HepG2 (cell line): ENCODE results near the gene CMIP. TPM values are rescaled to one million over a fixed set of nuclear protein-coding genes. Genes with fewer than 3 reads are reported as not detected.

Experiments
- CREB1 ChIP-seq, 2 experiments: fragments of 450-650 bp in 1 of 2; IDR thresholded peaks; 2 replicates each; pipeline ENCODE4 v1.6.1; 2016 to 2017; ENCODE audit warnings: control low read depth in 1 of 2, mild to moderate bottlenecking in 1 of 2, missing compliant biosample characterization in 1 of 2, missing genetic modification characterization in 1 of 2
- KLF16 ChIP-seq, 2 experiments: sonication (generic) in 1 of 2; formaldehyde crosslinking in 1 of 2; IDR thresholded peaks; 2 replicates each; pipeline versions ENCODE4 v1.6.1 to v1.8.0; 2016 to 2023; ENCODE audit warnings: missing genetic modification reagents in 2 of 2, missing compliant biosample characterization in 1 of 2
- KLF6 ChIP-seq: IDR thresholded peaks from 2 replicates; pipeline ENCODE4 v1.8.0; 2016; ENCODE audit warnings: missing biosample characterization, missing genetic modification reagents
- NRL ChIP-seq: sonication (generic); formaldehyde crosslinking; IDR thresholded peaks from 2 replicates; pipeline ENCODE4 v1.5.0; 2020; ENCODE audit warnings: missing genetic modification reagents, mild to moderate bottlenecking, moderate library complexity, borderline replicate concordance
- PHF21A ChIP-seq: sonication (generic); formaldehyde crosslinking; IDR thresholded peaks from 2 replicates; pipeline ENCODE4 v1.5.0; 2020; ENCODE audit warnings: mild to moderate bottlenecking, missing genetic modification reagents
- PTBP1 ChIP-seq: fragments of 200-400 bp; formaldehyde crosslinking; IDR thresholded peaks from 2 replicates; pipeline ENCODE4 v1.6.1; 2018; ENCODE audit warnings: low read length, low read depth; ENCODE audit not compliant: poor library complexity, severe bottlenecking
- RAD51 ChIP-seq: fragments of 450-650 bp; IDR thresholded peaks from 2 replicates; pipeline ENCODE4 v1.6.1; 2016; ENCODE audit warnings: borderline replicate concordance
- SALL2 ChIP-seq: sonication (generic); formaldehyde crosslinking; IDR thresholded peaks from 2 replicates; pipeline ENCODE4 v1.8.1; 2023; ENCODE audit warnings: mild to moderate bottlenecking, missing genetic modification reagents, inconsistent platforms
- SNAI1 ChIP-seq: sonication (generic); formaldehyde crosslinking; IDR thresholded peaks from 2 replicates; pipeline ENCODE4 v1.5.0; 2020; ENCODE audit warnings: mild to moderate bottlenecking, missing genetic modification reagents, borderline replicate concordance
- SP4 ChIP-seq: sonication (generic); formaldehyde crosslinking; IDR thresholded peaks from 2 replicates; pipeline ENCODE4 v1.8.1; 2023; ENCODE audit warnings: mild to moderate bottlenecking, missing genetic modification reagents
- TOPORS ChIP-seq: sonication (generic); formaldehyde crosslinking; IDR thresholded peaks from 2 replicates; pipeline ENCODE4 v1.8.0; 2023; ENCODE audit warnings: mild to moderate bottlenecking, missing genetic modification reagents
- ZBTB38 ChIP-seq: sonication (generic); formaldehyde crosslinking; IDR thresholded peaks from 2 replicates; pipeline ENCODE4 v1.5.1; 2020; ENCODE audit warnings: mild to moderate bottlenecking, missing genetic modification reagents
- ZBTB8A ChIP-seq: sonication (generic); formaldehyde crosslinking; IDR thresholded peaks from 2 replicates; pipeline ENCODE4 v1.4.0; 2020; ENCODE audit warnings: mild to moderate bottlenecking, low read depth, missing genetic modification reagents, borderline replicate concordance
- ZC3H4 ChIP-seq: sonication (generic); formaldehyde crosslinking; IDR thresholded peaks from 2 replicates; pipeline ENCODE4 v1.4.0; 2020; ENCODE audit warnings: missing genetic modification reagents, borderline replicate concordance
- ZNF101 ChIP-seq: sonication (generic); formaldehyde crosslinking; IDR thresholded peaks from 2 replicates; pipeline ENCODE4 v1.4.0; 2020; ENCODE audit warnings: mild to moderate bottlenecking, low read depth, missing genetic modification reagents, borderline replicate concordance
- ZNF138 ChIP-seq: sonication (generic); formaldehyde crosslinking; IDR thresholded peaks from 2 replicates; pipeline ENCODE4 v1.5.0; 2020; ENCODE audit warnings: mild to moderate bottlenecking, low read depth, missing genetic modification reagents
- ZNF331 ChIP-seq: sonication (generic); formaldehyde crosslinking; IDR thresholded peaks from 2 replicates; pipeline ENCODE4 v1.4.0; 2020; ENCODE audit warnings: missing genetic modification reagents
- ZNF343 ChIP-seq: sonication (generic); formaldehyde crosslinking; IDR thresholded peaks from 2 replicates; pipeline ENCODE4 v1.4.0; 2020; ENCODE audit warnings: mild to moderate bottlenecking, missing genetic modification reagents
- ZNF382 ChIP-seq: sonication (generic); formaldehyde crosslinking; IDR thresholded peaks from 2 replicates; pipeline ENCODE4 v1.5.0; 2020; ENCODE audit warnings: missing genetic modification reagents, mild to moderate bottlenecking, borderline replicate concordance
- ZNF782 ChIP-seq: sonication (generic); formaldehyde crosslinking; IDR thresholded peaks from 2 replicates; pipeline ENCODE4 v1.4.0; 2020; ENCODE audit warnings: missing genetic modification reagents, mild to moderate bottlenecking, borderline replicate concordance
- ZNF792 ChIP-seq: IDR thresholded peaks from 2 replicates; pipeline ENCODE4 v1.6.1; 2016
- polyA plus RNA-seq, 8 experiments: library from polyadenylated mRNA; depleted of rRNA in 3 of 8; stranded (reverse) in 7 of 8; unstranded in 1 of 8; fragments of >200 nt; fragmentation: Illumina TruSeq in 4 of 8; extraction: Trizol in 4 of 8; gene quantifications; 2 replicates each; pipeline versions ENCODE4 v1.2.1 to v1.2.3, GENCODE V29; 2011 to 2016; ENCODE audit warnings: low read depth in 4 of 8, missing spikeins in 1 of 8, mixed read lengths in 1 of 8; ENCODE audit not compliant: insufficient read depth in 1 of 8
- total RNA-seq, 5 experiments: library from RNA; depleted of rRNA; stranded (reverse); fragments of >200 nt; fragmentation: Illumina TruSeq; extraction: Trizol; gene quantifications; 2 replicates each; pipeline ENCODE4 v1.2.3, GENCODE V29; 2016; ENCODE audit warnings: low read depth in 1 of 5
- TF ChIP-seq, protein P1 (sequence below), 2 experiments: sonication (generic) in 1 of 2; formaldehyde crosslinking in 1 of 2; IDR thresholded peaks; 2 replicates each; pipeline versions ENCODE4 v1.4.0 to v1.6.1; 2016 to 2020; ENCODE audit warnings: borderline replicate concordance in 1 of 2, low read depth in 1 of 2, mild to moderate bottlenecking in 1 of 2, missing genetic modification reagents in 1 of 2
- TF ChIP-seq, protein P2 (sequence below): sonication (generic); formaldehyde crosslinking; IDR thresholded peaks from 2 replicates; pipeline ENCODE4 v1.4.0; 2020; ENCODE audit warnings: mild to moderate bottlenecking, missing genetic modification reagents, borderline replicate concordance
- TF ChIP-seq, protein P3 (sequence below): sonication (generic); formaldehyde crosslinking; IDR thresholded peaks from 2 replicates; pipeline ENCODE4 v1.5.0; 2020; ENCODE audit warnings: mild to moderate bottlenecking, missing genetic modification reagents, moderate library complexity

CMIP gene
- total and polyA plus RNA-seq, 2 of the 13 experiments (the other 11 are each of a cell fraction or from before 2014, with no cell fraction given) = 10.9 to 18.1 TPM

DNA sequence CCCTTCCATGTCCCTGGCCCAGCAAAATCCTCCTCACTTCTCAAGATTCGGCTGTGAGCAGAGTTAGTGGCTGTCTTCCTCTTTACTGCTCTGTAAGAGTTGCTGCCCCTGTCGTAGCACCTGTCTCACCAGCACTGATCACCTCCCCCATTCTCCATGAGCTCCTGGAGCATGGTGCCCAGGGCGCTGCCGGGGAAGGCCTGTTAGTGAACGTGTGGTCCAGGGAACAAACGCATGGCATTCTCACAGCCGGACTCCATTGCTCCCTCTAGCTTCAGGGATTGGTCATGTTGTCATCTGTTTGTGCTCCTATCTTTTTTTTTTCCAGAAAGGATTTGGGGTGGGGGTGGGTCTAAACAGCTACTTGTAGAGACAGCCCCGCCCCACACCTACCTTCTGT, 141.2 kb downstream of the CMIP start (continued):
- TF ChIP-seq ZBTB8A (CRISPR knock-in tag) (no peak), KLF6 (CRISPR knock-in tag) (no peak), ZNF138 (CRISPR knock-in tag) (no peak), ZNF101 (no peak), ZNF331 (CRISPR knock-in tag) (no peak), PHF21A (CRISPR knock-in tag) (no peak), PTBP1 (no peak), TOPORS (CRISPR knock-in tag) (no peak), CREB1 (IDR thresholded peaks at IDR 0.05) (no peak), CREB1 (CRISPR knock-in tag; IDR thresholded peaks at IDR 0.05) (no peak), SP4 (0 out of 2 replicates have a peak, but pooled peaks have one; percentile 25), SNAI1 (CRISPR knock-in tag) (no peak), NRL (CRISPR knock-in tag) (0 out of 2 replicates have a peak, but pooled peaks have one; percentile 41), ZNF782 (CRISPR knock-in tag) (no peak), SALL2 (no peak), ZNF792 (CRISPR knock-in tag) (no peak), RAD51 (no peak), ZNF382 (CRISPR knock-in tag) (no peak), ZNF343 (CRISPR knock-in tag) (no peak), ZC3H4 (CRISPR knock-in tag) (no peak), ZBTB38 (CRISPR knock-in tag) (peak; percentile 68), KLF16 (CRISPR knock-in tag; IDR thresholded peaks at IDR 0.05) (no peak)
- TF ChIP-seq, protein P1, sequence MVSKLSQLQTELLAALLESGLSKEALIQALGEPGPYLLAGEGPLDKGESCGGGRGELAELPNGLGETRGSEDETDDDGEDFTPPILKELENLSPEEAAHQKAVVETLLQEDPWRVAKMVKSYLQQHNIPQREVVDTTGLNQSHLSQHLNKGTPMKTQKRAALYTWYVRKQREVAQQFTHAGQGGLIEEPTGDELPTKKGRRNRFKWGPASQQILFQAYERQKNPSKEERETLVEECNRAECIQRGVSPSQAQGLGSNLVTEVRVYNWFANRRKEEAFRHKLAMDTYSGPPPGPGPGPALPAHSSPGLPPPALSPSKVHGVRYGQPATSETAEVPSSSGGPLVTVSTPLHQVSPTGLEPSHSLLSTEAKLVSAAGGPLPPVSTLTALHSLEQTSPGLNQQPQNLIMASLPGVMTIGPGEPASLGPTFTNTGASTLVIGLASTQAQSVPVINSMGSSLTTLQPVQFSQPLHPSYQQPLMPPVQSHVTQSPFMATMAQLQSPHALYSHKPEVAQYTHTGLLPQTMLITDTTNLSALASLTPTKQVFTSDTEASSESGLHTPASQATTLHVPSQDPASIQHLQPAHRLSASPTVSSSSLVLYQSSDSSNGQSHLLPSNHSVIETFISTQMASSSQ (IDR thresholded peaks at IDR 0.05; ENCODE audit: low read depth) = no peak
- TF ChIP-seq, protein P1 (CRISPR knock-in tag; IDR thresholded peaks at IDR 0.05; ENCODE audit: borderline replicate concordance) = no peak
- TF ChIP-seq, protein P2, sequence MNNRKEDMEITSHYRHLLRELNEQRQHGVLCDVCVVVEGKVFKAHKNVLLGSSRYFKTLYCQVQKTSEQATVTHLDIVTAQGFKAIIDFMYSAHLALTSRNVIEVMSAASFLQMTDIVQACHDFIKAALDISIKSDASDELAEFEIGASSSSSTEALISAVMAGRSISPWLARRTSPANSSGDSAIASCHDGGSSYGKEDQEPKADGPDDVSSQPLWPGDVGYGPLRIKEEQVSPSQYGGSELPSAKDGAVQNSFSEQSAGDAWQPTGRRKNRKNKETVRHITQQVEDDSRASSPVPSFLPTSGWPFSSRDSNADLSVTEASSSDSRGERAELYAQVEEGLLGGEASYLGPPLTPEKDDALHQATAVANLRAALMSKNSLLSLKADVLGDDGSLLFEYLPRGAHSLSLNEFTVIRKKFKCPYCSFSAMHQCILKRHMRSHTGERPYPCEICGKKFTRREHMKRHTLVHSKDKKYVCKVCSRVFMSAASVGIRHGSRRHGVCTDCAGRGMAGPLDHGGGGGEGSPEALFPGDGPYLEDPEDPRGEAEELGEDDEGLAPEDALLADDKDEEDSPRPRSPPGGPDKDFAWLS (CRISPR knock-in tag) = no peak
- TF ChIP-seq, protein P3, sequence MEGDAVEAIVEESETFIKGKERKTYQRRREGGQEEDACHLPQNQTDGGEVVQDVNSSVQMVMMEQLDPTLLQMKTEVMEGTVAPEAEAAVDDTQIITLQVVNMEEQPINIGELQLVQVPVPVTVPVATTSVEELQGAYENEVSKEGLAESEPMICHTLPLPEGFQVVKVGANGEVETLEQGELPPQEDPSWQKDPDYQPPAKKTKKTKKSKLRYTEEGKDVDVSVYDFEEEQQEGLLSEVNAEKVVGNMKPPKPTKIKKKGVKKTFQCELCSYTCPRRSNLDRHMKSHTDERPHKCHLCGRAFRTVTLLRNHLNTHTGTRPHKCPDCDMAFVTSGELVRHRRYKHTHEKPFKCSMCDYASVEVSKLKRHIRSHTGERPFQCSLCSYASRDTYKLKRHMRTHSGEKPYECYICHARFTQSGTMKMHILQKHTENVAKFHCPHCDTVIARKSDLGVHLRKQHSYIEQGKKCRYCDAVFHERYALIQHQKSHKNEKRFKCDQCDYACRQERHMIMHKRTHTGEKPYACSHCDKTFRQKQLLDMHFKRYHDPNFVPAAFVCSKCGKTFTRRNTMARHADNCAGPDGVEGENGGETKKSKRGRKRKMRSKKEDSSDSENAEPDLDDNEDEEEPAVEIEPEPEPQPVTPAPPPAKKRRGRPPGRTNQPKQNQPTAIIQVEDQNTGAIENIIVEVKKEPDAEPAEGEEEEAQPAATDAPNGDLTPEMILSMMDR (CRISPR knock-in tag) = peak; percentile 48
